GM23338 (cell line): ENCODE data around the gene CTDSP1. TPM values are rescaled to one million over a fixed set of nuclear protein-coding genes. Genes with fewer than 3 reads are reported as not detected.

Experiments used
- ATAC-seq: fragments of 200-7000 bp; cut with Tn5 transposase; 3 replicates; pipeline ENCODE4 v1.9.1; 2020
- DNase-seq: peaks from one replicate; pipeline ENCODE4 v3.0.0-alpha.2; 2015; ENCODE audit warnings: low spot score
- H2AFZ ChIP-seq: fragments of 200-600 bp; sonication (generic); 2 replicates; pipeline ENCODE4 v1.8.0; 2016; ENCODE audit warnings: antibody characterized with exemption, mild to moderate bottlenecking, moderate library complexity
- H3F3A ChIP-seq: fragments of 200-600 bp; sonication (generic); replicated peaks from 2 replicates; pipeline ENCODE4 v1.8.0; 2017; ENCODE audit warnings: antibody characterized with exemption, mixed run types, low read depth
- H3K27ac ChIP-seq: fragments of 200-600 bp; sonication (generic); 2 replicates; pipeline ENCODE4 v1.6.1; 2016; ENCODE audit warnings: low read depth
- H3K27me3 ChIP-seq: fragments of 200-600 bp; sonication (generic); 2 replicates; pipeline ENCODE4 v1.8.0; 2016; ENCODE audit warnings: mild to moderate bottlenecking, mixed run types, moderate library complexity; ENCODE audit not compliant: insufficient read depth
- H3K36me3 ChIP-seq: fragments of 200-600 bp; sonication (generic); 2 replicates; pipeline ENCODE4 v1.8.0; 2016; ENCODE audit warnings: mild to moderate bottlenecking; ENCODE audit not compliant: insufficient read depth
- H3K4me1 ChIP-seq: fragments of 200-600 bp; sonication (generic); 2 replicates; pipeline ENCODE4 v1.8.0; 2016; ENCODE audit warnings: mild to moderate bottlenecking, moderate library complexity; ENCODE audit not compliant: insufficient read depth
- H3K4me2 ChIP-seq: fragments of 200-600 bp; sonication (generic); 2 replicates; pipeline ENCODE4 v1.7.1; 2017; ENCODE audit warnings: mixed run types
- H3K4me3 ChIP-seq: fragments of 200-600 bp; sonication (generic); 2 replicates; pipeline ENCODE4 v1.6.1; 2016; ENCODE audit warnings: mixed run types
- H3K79me2 ChIP-seq: fragments of 200-600 bp; sonication (generic); replicated peaks from 2 replicates; pipeline ENCODE4 v1.8.0; 2017; ENCODE audit warnings: mild to moderate bottlenecking; ENCODE audit not compliant: insufficient read depth
- H3K9me2 ChIP-seq: fragments of 200-600 bp; sonication (generic); 2 replicates; pipeline ENCODE4 v1.8.0; 2017; ENCODE audit not compliant: insufficient read depth
- H4K20me1 ChIP-seq: fragments of 200-600 bp; sonication (generic); replicated peaks from 2 replicates; pipeline ENCODE4 v1.8.0; 2017; ENCODE audit warnings: mild to moderate bottlenecking; ENCODE audit not compliant: insufficient read depth
- H3K27ac Mint-ChIP-seq: 2 replicates; pipeline ENCODE4 v1.8.0; 2020; ENCODE audit warnings: inconsistent platforms, mild to moderate bottlenecking, moderate library complexity, mixed read lengths
- H3K27me3 Mint-ChIP-seq: 3 replicates; pipeline ENCODE4 v1.8.0; 2022; ENCODE audit warnings: low read depth, mild to moderate bottlenecking, moderate library complexity, mixed read lengths, inconsistent platforms; ENCODE audit not compliant: insufficient read depth, poor library complexity
- H3K36me3 Mint-ChIP-seq: 3 replicates; pipeline ENCODE4 v1.8.0; 2021; ENCODE audit warnings: low read depth, mild to moderate bottlenecking, inconsistent platforms, moderate library complexity, mixed read lengths
- H3K4me1 Mint-ChIP-seq: 3 replicates; pipeline ENCODE4 v1.8.0; 2020; ENCODE audit warnings: mild to moderate bottlenecking, inconsistent platforms, mixed read lengths
- H3K4me3 Mint-ChIP-seq: 3 replicates; pipeline ENCODE4 v1.8.0; 2021; ENCODE audit warnings: moderate library complexity, mild to moderate bottlenecking, inconsistent platforms, mixed read lengths
- H3K9me3 Mint-ChIP-seq: 3 replicates; pipeline ENCODE4 v1.8.0; 2020; ENCODE audit warnings: moderate library complexity, mild to moderate bottlenecking, inconsistent platforms, mixed read lengths
- EZH2phosphoT487 ChIP-seq: fragments of 200-600 bp; sonication (generic); IDR thresholded peaks from one replicate; pipeline ENCODE4 v1.8.1; 2018; ENCODE audit warnings: antibody characterized with exemption; ENCODE audit not compliant: unreplicated experiment
- JUNB ChIP-seq: IDR thresholded peaks from one replicate; pipeline ENCODE4 v1.6.1; 2016; ENCODE audit warnings: antibody characterized with exemption; ENCODE audit not compliant: unreplicated experiment
- NANOG ChIP-seq: IDR thresholded peaks from 2 replicates; pipeline ENCODE4 v1.6.1; 2016; ENCODE audit warnings: antibody characterized with exemption, borderline replicate concordance
- REST ChIP-seq: IDR thresholded peaks from one replicate; pipeline ENCODE4 v1.6.1; 2018; ENCODE audit warnings: antibody characterized with exemption; ENCODE audit not compliant: unreplicated experiment
- STAT1 ChIP-seq: IDR thresholded peaks from one replicate; pipeline ENCODE4 v1.6.1; 2016; ENCODE audit warnings: antibody characterized with exemption; ENCODE audit not compliant: unreplicated experiment
- ZNF114 ChIP-seq: fragments of 250-450 bp; sonication (Bioruptor Pico); IDR thresholded peaks from 2 replicates; pipeline ENCODE4 v1.5.0; 2020; ENCODE audit warnings: mild to moderate bottlenecking, moderate library complexity
- polyA plus RNA-seq: library from polyadenylated mRNA; unstranded; fragments of >200 nt; fragmentation: Nextera tagmentation; extraction: Ambion mirVana; gene quantifications from 2 replicates; pipeline ENCODE4 v1.2.1, GENCODE V29; 2016
- total RNA-seq: library from RNA; depleted of rRNA; stranded (reverse); fragments of >200 nt; shearing (Covaris generic); gene quantifications from 2 replicates; pipeline ENCODE4 v1.2.3, GENCODE V29; 2014
- TF ChIP-seq, protein P1 (sequence below): IDR thresholded peaks from 2 replicates; pipeline ENCODE4 v1.6.1; 2016; ENCODE audit warnings: antibody characterized with exemption
- TF ChIP-seq, protein P2 (sequence below): fragments of 250-450 bp; sonication (Bioruptor Pico); IDR thresholded peaks from 2 replicates; pipeline ENCODE4 v1.5.0; 2020; ENCODE audit warnings: mild to moderate bottlenecking, moderate library complexity

The CTDSP1 gene
- total and polyA plus RNA-seq, 2 experiments from 2014 or later, result 6.7 to 21.8 TPM

- ATAC-seq (no peak), DNase-seq (no peak)
- Histone ChIP-seq H4K20me1 (no peaks in the 10 kb centered on the region), H3K27me3 (no peaks in the 10 kb centered on the region), H3K4me3 (no peak overlapping the region), H3K9me2 (no peaks in the 10 kb centered on the region), H3F3A (no peaks in the 10 kb centered on the region), H2AFZ (no peak overlapping the region), H3K4me2 (no peak overlapping the region), H3K27ac (no peak overlapping the region), H3K79me2 (no peaks in the 10 kb centered on the region), H3K36me3 (no peaks in the 10 kb centered on the region), H3K4me1 (no peaks in the 10 kb centered on the region)
- no peaks in the 10 kb centered on the region for H3K4me1 Mint-ChIP-seq
- H3K27ac Mint-ChIP-seq, result no peak overlapping the region
- H3K36me3 Mint-ChIP-seq, result no peaks in the 10 kb centered on the region
- peaks cover 9% of the 10 kb centered on the region for H3K27me3 Mint-ChIP-seq
- no peak overlapping the region for H3K4me3 Mint-ChIP-seq
- H3K9me3 Mint-ChIP-seq, result no peaks in the 10 kb centered on the region
- no peak for TF ChIP-seq STAT1
- TF ChIP-seq JUNB, result no peak
- no peak for TF ChIP-seq NANOG
- TF ChIP-seq, protein P1, sequence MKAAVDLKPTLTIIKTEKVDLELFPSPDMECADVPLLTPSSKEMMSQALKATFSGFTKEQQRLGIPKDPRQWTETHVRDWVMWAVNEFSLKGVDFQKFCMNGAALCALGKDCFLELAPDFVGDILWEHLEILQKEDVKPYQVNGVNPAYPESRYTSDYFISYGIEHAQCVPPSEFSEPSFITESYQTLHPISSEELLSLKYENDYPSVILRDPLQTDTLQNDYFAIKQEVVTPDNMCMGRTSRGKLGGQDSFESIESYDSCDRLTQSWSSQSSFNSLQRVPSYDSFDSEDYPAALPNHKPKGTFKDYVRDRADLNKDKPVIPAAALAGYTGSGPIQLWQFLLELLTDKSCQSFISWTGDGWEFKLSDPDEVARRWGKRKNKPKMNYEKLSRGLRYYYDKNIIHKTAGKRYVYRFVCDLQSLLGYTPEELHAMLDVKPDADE, result no peak
- TF ChIP-seq REST, result no peak
- TF ChIP-seq, protein P2, sequence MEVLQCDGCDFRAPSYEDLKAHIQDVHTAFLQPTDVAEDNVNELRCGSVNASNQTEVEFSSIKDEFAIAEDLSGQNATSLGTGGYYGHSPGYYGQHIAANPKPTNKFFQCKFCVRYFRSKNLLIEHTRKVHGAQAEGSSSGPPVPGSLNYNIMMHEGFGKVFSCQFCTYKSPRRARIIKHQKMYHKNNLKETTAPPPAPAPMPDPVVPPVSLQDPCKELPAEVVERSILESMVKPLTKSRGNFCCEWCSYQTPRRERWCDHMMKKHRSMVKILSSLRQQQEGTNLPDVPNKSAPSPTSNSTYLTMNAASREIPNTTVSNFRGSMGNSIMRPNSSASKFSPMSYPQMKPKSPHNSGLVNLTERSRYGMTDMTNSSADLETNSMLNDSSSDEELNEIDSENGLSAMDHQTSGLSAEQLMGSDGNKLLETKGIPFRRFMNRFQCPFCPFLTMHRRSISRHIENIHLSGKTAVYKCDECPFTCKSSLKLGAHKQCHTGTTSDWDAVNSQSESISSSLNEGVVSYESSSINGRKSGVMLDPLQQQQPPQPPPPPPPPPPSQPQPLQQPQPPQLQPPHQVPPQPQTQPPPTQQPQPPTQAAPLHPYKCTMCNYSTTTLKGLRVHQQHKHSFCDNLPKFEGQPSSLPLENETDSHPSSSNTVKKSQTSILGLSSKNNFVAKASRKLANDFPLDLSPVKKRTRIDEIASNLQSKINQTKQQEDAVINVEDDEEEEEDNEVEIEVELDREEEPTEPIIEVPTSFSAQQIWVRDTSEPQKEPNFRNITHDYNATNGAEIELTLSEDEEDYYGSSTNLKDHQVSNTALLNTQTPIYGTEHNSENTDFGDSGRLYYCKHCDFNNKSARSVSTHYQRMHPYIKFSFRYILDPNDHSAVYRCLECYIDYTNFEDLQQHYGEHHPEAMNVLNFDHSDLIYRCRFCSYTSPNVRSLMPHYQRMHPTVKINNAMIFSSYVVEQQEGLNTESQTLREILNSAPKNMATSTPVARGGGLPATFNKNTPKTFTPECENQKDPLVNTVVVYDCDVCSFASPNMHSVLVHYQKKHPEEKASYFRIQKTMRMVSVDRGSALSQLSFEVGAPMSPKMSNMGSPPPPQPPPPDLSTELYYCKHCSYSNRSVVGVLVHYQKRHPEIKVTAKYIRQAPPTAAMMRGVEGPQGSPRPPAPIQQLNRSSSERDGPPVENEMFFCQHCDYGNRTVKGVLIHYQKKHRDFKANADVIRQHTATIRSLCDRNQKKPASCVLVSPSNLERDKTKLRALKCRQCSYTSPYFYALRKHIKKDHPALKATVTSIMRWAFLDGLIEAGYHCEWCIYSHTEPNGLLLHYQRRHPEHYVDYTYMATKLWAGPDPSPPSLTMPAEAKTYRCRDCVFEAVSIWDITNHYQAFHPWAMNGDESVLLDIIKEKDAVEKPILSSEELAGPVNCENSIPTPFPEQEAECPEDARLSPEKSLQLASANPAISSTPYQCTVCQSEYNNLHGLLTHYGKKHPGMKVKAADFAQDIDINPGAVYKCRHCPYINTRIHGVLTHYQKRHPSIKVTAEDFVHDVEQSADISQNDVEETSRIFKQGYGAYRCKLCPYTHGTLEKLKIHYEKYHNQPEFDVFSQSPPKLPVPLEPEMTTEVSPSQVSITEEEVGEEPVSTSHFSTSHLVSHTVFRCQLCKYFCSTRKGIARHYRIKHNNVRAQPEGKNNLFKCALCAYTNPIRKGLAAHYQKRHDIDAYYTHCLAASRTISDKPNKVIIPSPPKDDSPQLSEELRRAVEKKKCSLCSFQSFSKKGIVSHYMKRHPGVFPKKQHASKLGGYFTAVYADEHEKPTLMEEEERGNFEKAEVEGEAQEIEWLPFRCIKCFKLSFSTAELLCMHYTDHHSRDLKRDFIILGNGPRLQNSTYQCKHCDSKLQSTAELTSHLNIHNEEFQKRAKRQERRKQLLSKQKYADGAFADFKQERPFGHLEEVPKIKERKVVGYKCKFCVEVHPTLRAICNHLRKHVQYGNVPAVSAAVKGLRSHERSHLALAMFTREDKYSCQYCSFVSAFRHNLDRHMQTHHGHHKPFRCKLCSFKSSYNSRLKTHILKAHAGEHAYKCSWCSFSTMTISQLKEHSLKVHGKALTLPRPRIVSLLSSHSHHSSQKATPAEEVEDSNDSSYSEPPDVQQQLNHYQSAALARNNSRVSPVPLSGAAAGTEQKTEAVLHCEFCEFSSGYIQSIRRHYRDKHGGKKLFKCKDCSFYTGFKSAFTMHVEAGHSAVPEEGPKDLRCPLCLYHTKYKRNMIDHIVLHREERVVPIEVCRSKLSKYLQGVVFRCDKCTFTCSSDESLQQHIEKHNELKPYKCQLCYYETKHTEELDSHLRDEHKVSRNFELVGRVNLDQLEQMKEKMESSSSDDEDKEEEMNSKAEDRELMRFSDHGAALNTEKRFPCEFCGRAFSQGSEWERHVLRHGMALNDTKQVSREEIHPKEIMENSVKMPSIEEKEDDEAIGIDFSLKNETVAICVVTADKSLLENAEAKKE (CRISPR knock-in tag), result no peak
- TF ChIP-seq ZNF114 (CRISPR knock-in tag), result no peak
- TF ChIP-seq EZH2phosphoT487, result no peak
Measured at GRCh38 chr2:218430721-218431120, 31.1 kb downstream of the CTDSP1 start.
